ENCODE results near the gene HDDC3. TPM values are rescaled to one million over a fixed set of nuclear protein-coding genes. Genes with fewer than 3 reads are reported as not detected.

HDDC3 gene
- total and polyA plus RNA-seq, 2 donors (not counting 1 experiment from before 2014, with no cell fraction given) = 10.2 to 16.3 TPM

GRCh38 chr15:90886291-90886614 lies 46.1 kb downstream of the HDDC3 start:
- Histone ChIP-seq H3K9ac (ENCODE audit: insufficient read depth, low read length) (no peak overlapping the region), H3K79me2 (ENCODE audit: control insufficient read depth, insufficient read depth, low read length) (peaks cover 5% of the 10 kb centered on the region), H3K4me2 (ENCODE audit: extremely low read depth, insufficient read depth, low read length) (no peak overlapping the region), H3K27me3 (ENCODE audit: control insufficient read depth, insufficient read depth, low read length) (no peaks in the 10 kb centered on the region), H4K20me1 (ENCODE audit: control insufficient read depth, extremely low read depth, insufficient read depth, low read length) (no peaks in the 10 kb centered on the region), H3K9me3 (ENCODE audit: control insufficient read depth, insufficient read depth, low read depth, low read length) (no peaks in the 10 kb centered on the region), H2AFZ (ENCODE audit: low read length) (no peak overlapping the region), H3K4me1 (ENCODE audit: control insufficient read depth, extremely low read depth, insufficient read depth, low read length) (peaks cover 17% of the 10 kb centered on the region), H3K4me3 (replicated peaks in 1 of 4; ENCODE audit: control extremely low read depth in 1 of 4, insufficient read depth in 1 of 4, low read depth in 3 of 4, low read length in 4 of 4) (peak overlapping the region in 1 of 4 experiments; percentile 16), H3K27ac (ENCODE audit: insufficient read depth, low read length) (no peak overlapping the region), H3K36me3 (ENCODE audit: control insufficient read depth, insufficient read depth, low read length) (peaks cover 14% of the 10 kb centered on the region)
- TF ChIP-seq EZH2 (IDR thresholded peaks at IDR 0.05; ENCODE audit: low read length, missing control alignments) (no peak), CTCF (conservative IDR thresholded peaks at IDR 0.05 in 1 of 2, IDR thresholded peaks at IDR 0.05 in 1 of 2; ENCODE audit: low read depth in 1 of 2, low read length in 2 of 2) (no peak)
- DNase-seq (ENCODE audit: low read depth in 2 of 2) = no peak

GRCh38 chr15:90885432-90886290 lies 46.7 kb downstream of the HDDC3 start:
- peak; percentile 42 to 71 for DNase-seq (ENCODE audit: low read depth in 2 of 2)
- Histone ChIP-seq H3K4me2 (ENCODE audit: extremely low read depth, insufficient read depth, low read length) (peak overlapping the region; percentile 83), H4K20me1 (ENCODE audit: control insufficient read depth, extremely low read depth, insufficient read depth, low read length) (no peaks in the 10 kb centered on the region), H3K4me1 (ENCODE audit: control insufficient read depth, extremely low read depth, insufficient read depth, low read length) (peaks cover 17% of the 10 kb centered on the region), H3K79me2 (ENCODE audit: control insufficient read depth, insufficient read depth, low read length) (peaks cover 5% of the 10 kb centered on the region), H3K27ac (ENCODE audit: insufficient read depth, low read length) (peak overlapping the region; percentile 85), H3K27me3 (ENCODE audit: control insufficient read depth, insufficient read depth, low read length) (no peaks in the 10 kb centered on the region), H3K36me3 (ENCODE audit: control insufficient read depth, insufficient read depth, low read length) (peaks cover 17% of the 10 kb centered on the region), H3K9ac (ENCODE audit: insufficient read depth, low read length) (no peak overlapping the region), H3K4me3 (replicated peaks in 1 of 4; ENCODE audit: control extremely low read depth in 1 of 4, insufficient read depth in 1 of 4, low read depth in 3 of 4, low read length in 4 of 4) (peak overlapping the region in 2 of 4 experiments; percentile 47 to 65), H3K9me3 (ENCODE audit: control insufficient read depth, insufficient read depth, low read depth, low read length) (no peaks in the 10 kb centered on the region), H2AFZ (ENCODE audit: low read length) (no peak overlapping the region)
- peak; percentile 97 for TF ChIP-seq CTCF (conservative IDR thresholded peaks at IDR 0.05 in 1 of 2, IDR thresholded peaks at IDR 0.05 in 1 of 2; ENCODE audit: low read depth in 1 of 2, low read length in 2 of 2)
- no peak for TF ChIP-seq EZH2 (IDR thresholded peaks at IDR 0.05; ENCODE audit: low read length, missing control alignments)

- Histone ChIP-seq H3K9me3 (ENCODE audit: control insufficient read depth, insufficient read depth, low read depth, low read length) (no peaks in the 10 kb centered on the region), H2AFZ (ENCODE audit: low read length) (peak overlapping the region; percentile 65), H4K20me1 (ENCODE audit: control insufficient read depth, extremely low read depth, insufficient read depth, low read length) (no peaks in the 10 kb centered on the region), H3K4me3 (replicated peaks in 1 of 4; ENCODE audit: control extremely low read depth in 1 of 4, insufficient read depth in 1 of 4, low read depth in 3 of 4, low read length in 4 of 4) (peak overlapping the region; percentile 23 to 65 (median 52)), H3K9ac (ENCODE audit: insufficient read depth, low read length) (peak overlapping the region; percentile 79), H3K27ac (ENCODE audit: insufficient read depth, low read length) (peak overlapping the region; percentile 85), H3K4me2 (ENCODE audit: extremely low read depth, insufficient read depth, low read length) (peak overlapping the region; percentile 83), H3K4me1 (ENCODE audit: control insufficient read depth, extremely low read depth, insufficient read depth, low read length) (peaks cover 17% of the 10 kb centered on the region), H3K36me3 (ENCODE audit: control insufficient read depth, insufficient read depth, low read length) (peaks cover 14% of the 10 kb centered on the region), H3K79me2 (ENCODE audit: control insufficient read depth, insufficient read depth, low read length) (peaks cover 5% of the 10 kb centered on the region), H3K27me3 (ENCODE audit: control insufficient read depth, insufficient read depth, low read length) (no peaks in the 10 kb centered on the region)
- no peak for DNase-seq (ENCODE audit: low read depth in 2 of 2)
- TF ChIP-seq CTCF (conservative IDR thresholded peaks at IDR 0.05 in 1 of 2, IDR thresholded peaks at IDR 0.05 in 1 of 2; ENCODE audit: low read depth in 1 of 2, low read length in 2 of 2) (no peak), EZH2 (IDR thresholded peaks at IDR 0.05; ENCODE audit: low read length, missing control alignments) (no peak)
Observed at GRCh38 chr15:90884719-90885431, 47.5 kb downstream of the HDDC3 start.
